Measurements from ENCODE around the gene GLDC. TPM values are rescaled to one million over a fixed set of nuclear protein-coding genes. Genes with fewer than 3 reads are reported as not detected.

GLDC gene
- total RNA-seq, 5 donors from 2014 or later (not counting 1 experiment from before 2014, with no cell fraction given), result 0.21 to 0.79 (median 0.70) TPM

DNA sequence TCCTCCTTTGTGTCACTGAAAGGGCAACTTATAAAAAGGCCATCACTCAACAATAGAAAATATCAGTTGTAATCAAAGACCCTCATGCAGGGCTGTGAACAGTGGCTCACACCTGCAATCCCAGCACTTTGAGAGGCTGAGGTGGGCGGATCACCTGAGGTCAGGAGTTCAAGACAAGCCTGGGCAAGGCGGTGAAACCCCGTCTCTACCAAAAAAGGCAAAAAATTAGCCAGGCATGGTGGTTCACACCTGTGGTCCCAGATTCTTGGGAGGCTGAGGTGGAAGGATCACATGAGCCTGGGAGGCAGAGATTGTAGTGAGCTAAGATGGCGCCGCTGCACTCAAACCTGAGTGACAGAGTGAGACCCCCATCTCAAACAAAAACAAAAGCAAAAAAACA, 24.7 kb downstream of the GLDC start:
- no peak overlapping the region for H3K27ac ChIP-seq (ENCODE audit: low read length)
- no peaks in the 10 kb centered on the region for H3K4me1 Mint-ChIP-seq
- no peak overlapping the region for H3K4me3 ChIP-seq (ENCODE audit: control insufficient read depth in 1 of 2, extremely low read depth in 1 of 2, low read length in 1 of 2)
- no peaks in the 10 kb centered on the region for H3K9me3 Mint-ChIP-seq
- no peaks in the 10 kb centered on the region for H3K9me3 ChIP-seq
- no peak overlapping the region for H3K27ac Mint-ChIP-seq
- ATAC-seq (replicated peaks in 1 of 4) (no peak), DNase-seq (no peak)
- no peaks in the 10 kb centered on the region for H3K36me3 ChIP-seq (ENCODE audit: control insufficient read depth in 2 of 2, extremely low read depth in 1 of 2, insufficient read depth in 1 of 2, low read length in 1 of 2)
- no peaks in the 10 kb centered on the region for H3K36me3 Mint-ChIP-seq
- H3K4me1 ChIP-seq (ENCODE audit: control insufficient read depth in 1 of 2, extremely low read depth in 1 of 2, insufficient read depth in 2 of 2, low read length in 2 of 2), result no peaks in the 10 kb centered on the region
- H3K27me3 Mint-ChIP-seq, result peaks cover 8 to 11% of the 10 kb centered on the region in 2 donors
- CTCF ChIA-PET, result no interaction called here
- 86% methylated on average over 3 of the region's 5 CpGs for WGBS (ENCODE audit: insufficient coverage)
- peaks cover 0 to 3% of the 10 kb centered on the region in 2 experiments for H3K27me3 ChIP-seq (replicated peaks in 1 of 2; ENCODE audit: control insufficient read depth in 2 of 2, extremely low read depth in 1 of 2, insufficient read depth in 2 of 2, low read length in 1 of 2)
- no peak overlapping the region for H3K4me3 Mint-ChIP-seq
- POLR2A ChIA-PET, result no interaction called here

DNA sequence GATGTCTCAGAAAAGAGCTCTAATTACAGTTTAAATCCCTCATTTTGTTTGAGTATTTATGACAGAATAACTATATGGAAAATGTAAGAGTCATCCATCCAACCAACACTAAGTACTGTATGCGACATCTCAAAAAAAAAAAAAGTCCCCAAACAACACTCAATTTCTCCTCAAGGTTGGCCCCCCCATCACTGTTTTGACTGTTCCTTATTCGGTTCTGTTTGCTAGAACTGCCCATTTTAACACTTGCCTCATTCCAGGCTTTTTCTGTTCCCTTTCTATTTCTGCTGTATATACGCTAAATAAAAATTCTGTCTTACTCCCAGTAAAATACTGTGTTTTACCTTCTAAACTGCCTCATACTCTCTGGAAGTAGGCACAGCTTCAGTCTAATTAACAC, 25.2 kb downstream of the GLDC start:
- Mint-ChIP-seq H3K36me3 (no peaks in the 10 kb centered on the region), H3K4me3 (no peak overlapping the region), H3K9me3 (no peaks in the 10 kb centered on the region), H3K27me3 (peaks cover 4 to 8% of the 10 kb centered on the region in 2 donors), H3K4me1 (no peaks in the 10 kb centered on the region), H3K27ac (no peak overlapping the region)
- DNase-seq (no peak), ATAC-seq (replicated peaks in 1 of 4) (no peak)
- Histone ChIP-seq H3K36me3 (ENCODE audit: control insufficient read depth in 2 of 2, extremely low read depth in 1 of 2, insufficient read depth in 1 of 2, low read length in 1 of 2) (no peaks in the 10 kb centered on the region), H3K27me3 (replicated peaks in 1 of 2; ENCODE audit: control insufficient read depth in 2 of 2, extremely low read depth in 1 of 2, insufficient read depth in 2 of 2, low read length in 1 of 2) (peaks cover 0 to 3% of the 10 kb centered on the region in 2 experiments), H3K4me1 (ENCODE audit: control insufficient read depth in 1 of 2, extremely low read depth in 1 of 2, insufficient read depth in 2 of 2, low read length in 2 of 2) (no peaks in the 10 kb centered on the region), H3K4me3 (ENCODE audit: control insufficient read depth in 1 of 2, extremely low read depth in 1 of 2, low read length in 1 of 2) (no peak overlapping the region), H3K9me3 (no peaks in the 10 kb centered on the region), H3K27ac (ENCODE audit: low read length) (no peak overlapping the region)
- CTCF ChIA-PET, result no interaction called here
- POLR2A ChIA-PET, result no interaction called here
- WGBS (ENCODE audit: insufficient coverage), result 100% methylated on average over 2 of the region's 3 CpGs

DNA sequence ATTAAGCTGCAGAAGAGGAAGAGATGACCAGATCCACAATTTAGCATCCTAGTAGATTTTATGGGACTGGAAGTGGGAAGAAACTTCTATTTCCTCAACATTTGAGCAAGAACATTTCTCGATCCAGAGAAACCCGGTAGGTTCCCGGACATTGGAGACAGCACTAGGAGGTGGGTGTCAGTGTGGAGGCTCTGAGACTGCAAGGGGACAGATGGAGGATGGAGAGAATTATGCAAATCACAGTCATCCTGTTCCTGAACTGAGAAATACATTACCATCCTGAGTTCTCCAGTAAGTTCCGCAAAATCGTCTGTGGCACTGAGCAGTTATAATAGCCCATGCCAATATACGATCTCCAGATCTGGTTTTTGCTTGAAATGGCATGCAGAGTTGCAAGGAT, 25.6 kb downstream of the GLDC start:
- H3K36me3 Mint-ChIP-seq, result no peaks in the 10 kb centered on the region
- H3K27ac Mint-ChIP-seq, result no peak overlapping the region
- Histone ChIP-seq H3K36me3 (ENCODE audit: control insufficient read depth in 2 of 2, extremely low read depth in 1 of 2, insufficient read depth in 1 of 2, low read length in 1 of 2) (no peaks in the 10 kb centered on the region), H3K9me3 (no peaks in the 10 kb centered on the region), H3K4me1 (ENCODE audit: control insufficient read depth in 1 of 2, extremely low read depth in 1 of 2, insufficient read depth in 2 of 2, low read length in 2 of 2) (no peaks in the 10 kb centered on the region), H3K4me3 (ENCODE audit: control insufficient read depth in 1 of 2, extremely low read depth in 1 of 2, low read length in 1 of 2) (no peak overlapping the region), H3K27ac (ENCODE audit: low read length) (no peak overlapping the region), H3K27me3 (replicated peaks in 1 of 2; ENCODE audit: control insufficient read depth in 2 of 2, extremely low read depth in 1 of 2, insufficient read depth in 2 of 2, low read length in 1 of 2) (peaks cover 0 to under 1% of the 10 kb centered on the region in 2 experiments)
- no peaks in the 10 kb centered on the region for H3K4me1 Mint-ChIP-seq
- CTCF ChIA-PET, result no interaction called here
- no peak for DNase-seq
- no peak overlapping the region for H3K4me3 Mint-ChIP-seq
- peaks cover 4 to 6% of the 10 kb centered on the region in 2 donors for H3K27me3 Mint-ChIP-seq
- WGBS (ENCODE audit: insufficient coverage), result 100% methylated on average over 1 of the region's 6 CpGs
- POLR2A ChIA-PET, result no interaction called here
- no peak for ATAC-seq (replicated peaks in 1 of 4)
- no peaks in the 10 kb centered on the region for H3K9me3 Mint-ChIP-seq

DNA sequence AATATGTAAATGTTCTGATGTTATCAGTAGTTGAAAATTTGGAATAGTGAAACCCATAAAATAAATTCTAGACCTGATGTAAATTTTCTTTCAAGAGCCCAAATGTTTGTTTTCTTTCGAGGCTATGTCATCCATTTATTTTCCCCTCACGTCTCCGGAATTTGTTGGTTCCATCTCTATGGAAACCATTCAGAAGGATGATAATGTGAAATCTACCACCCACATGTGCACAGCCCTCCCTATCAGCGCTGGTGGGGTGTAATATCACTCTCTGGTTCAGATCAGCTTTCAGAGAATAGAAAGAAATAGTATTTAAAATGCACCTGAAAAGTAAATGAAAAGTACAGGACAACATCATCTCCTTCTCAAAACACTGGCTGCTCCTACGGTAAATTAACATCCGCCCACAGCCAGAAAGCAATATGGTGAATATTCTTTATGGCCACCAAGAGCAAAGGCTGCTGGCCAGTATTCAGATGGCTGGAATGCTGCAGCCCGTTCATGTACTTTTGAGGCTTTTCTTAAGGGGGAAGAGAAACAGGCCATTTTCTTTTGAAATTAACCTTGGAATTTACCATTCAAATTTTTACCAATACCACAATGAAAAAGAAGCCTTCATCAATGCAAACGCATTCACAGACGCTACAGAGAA, 28.5 kb downstream of the GLDC start:
- H3K36me3 Mint-ChIP-seq, result no peaks in the 10 kb centered on the region
- 80% methylated on average over 1 of the region's 9 CpGs for whole genome bisulfite sequencing (ENCODE audit: insufficient coverage)
- H3K27ac Mint-ChIP-seq, result no peak overlapping the region
- H3K4me3 ChIP-seq (ENCODE audit: control insufficient read depth in 1 of 2, extremely low read depth in 1 of 2, low read length in 1 of 2), result no peak overlapping the region
- no peak for DNase-seq
- H3K9me3 ChIP-seq, result no peaks in the 10 kb centered on the region
- H3K9me3 Mint-ChIP-seq, result no peaks in the 10 kb centered on the region
- H3K27ac ChIP-seq (ENCODE audit: low read length), result no peak overlapping the region
- H3K4me3 Mint-ChIP-seq, result no peak overlapping the region
- no peaks in the 10 kb centered on the region for H3K27me3 ChIP-seq (replicated peaks in 1 of 2; ENCODE audit: control insufficient read depth in 2 of 2, extremely low read depth in 1 of 2, insufficient read depth in 2 of 2, low read length in 1 of 2)
- POLR2A ChIA-PET, result no interaction called here
- peaks cover 3 to 4% of the 10 kb centered on the region in 2 donors for H3K27me3 Mint-ChIP-seq
- no peaks in the 10 kb centered on the region for H3K4me1 Mint-ChIP-seq
- no peak for ATAC-seq (replicated peaks in 1 of 4)
- H3K4me1 ChIP-seq (ENCODE audit: control insufficient read depth in 1 of 2, extremely low read depth in 1 of 2, insufficient read depth in 2 of 2, low read length in 2 of 2), result no peaks in the 10 kb centered on the region
- H3K36me3 ChIP-seq (ENCODE audit: control insufficient read depth in 2 of 2, extremely low read depth in 1 of 2, insufficient read depth in 1 of 2, low read length in 1 of 2), result no peaks in the 10 kb centered on the region
- CTCF ChIA-PET, result interaction anchor here in 1 of 2 donors (0.6 kb wide), 1 partner anchor 333 kb away, joined by 3 read pairs; no protein-coding TSS in a partner anchor

DNA sequence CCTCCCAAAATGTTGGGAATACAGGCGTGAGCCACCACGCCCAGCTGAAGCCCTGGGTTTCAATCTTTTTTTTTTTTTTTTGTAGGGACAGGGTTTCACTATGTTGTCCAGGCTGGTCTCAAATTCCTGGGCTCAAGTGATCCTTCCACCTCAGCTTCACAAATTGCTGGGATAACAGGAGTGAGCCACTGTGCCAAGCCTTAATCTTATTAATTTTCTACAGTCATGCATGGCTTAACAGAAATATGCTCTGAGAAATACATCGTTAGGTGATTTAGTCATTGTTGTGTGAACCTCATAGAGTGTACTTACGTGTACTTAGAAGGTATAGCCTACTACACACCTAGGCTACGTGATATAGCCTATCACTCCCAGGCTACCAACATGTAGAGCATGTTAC, 31.0 kb downstream of the GLDC start:
- no peaks in the 10 kb centered on the region for H3K36me3 ChIP-seq (ENCODE audit: control insufficient read depth in 2 of 2, extremely low read depth in 1 of 2, insufficient read depth in 1 of 2, low read length in 1 of 2)
- CTCF ChIA-PET, result no interaction called here
- WGBS (ENCODE audit: insufficient coverage), result no CpG with 5 or more reads among the region's 5 CpGs
- DNase-seq (no peak), ATAC-seq (replicated peaks in 1 of 4) (no peak)
- no peak overlapping the region for H3K4me3 Mint-ChIP-seq
- H3K27me3 ChIP-seq (replicated peaks in 1 of 2; ENCODE audit: control insufficient read depth in 2 of 2, extremely low read depth in 1 of 2, insufficient read depth in 2 of 2, low read length in 1 of 2), result no peaks in the 10 kb centered on the region
- H3K4me1 Mint-ChIP-seq, result no peaks in the 10 kb centered on the region
- H3K27ac Mint-ChIP-seq, result no peak overlapping the region
- no peak overlapping the region for H3K4me3 ChIP-seq (ENCODE audit: control insufficient read depth in 1 of 2, extremely low read depth in 1 of 2, low read length in 1 of 2)
- no peaks in the 10 kb centered on the region for H3K9me3 Mint-ChIP-seq
- no peaks in the 10 kb centered on the region for H3K36me3 Mint-ChIP-seq
- H3K9me3 ChIP-seq, result no peaks in the 10 kb centered on the region
- H3K4me1 ChIP-seq (ENCODE audit: control insufficient read depth in 1 of 2, extremely low read depth in 1 of 2, insufficient read depth in 2 of 2, low read length in 2 of 2), result no peaks in the 10 kb centered on the region
- POLR2A ChIA-PET, result no interaction called here
- H3K27me3 Mint-ChIP-seq, result peaks cover 3 to 4% of the 10 kb centered on the region in 2 donors
- no peak overlapping the region for H3K27ac ChIP-seq (ENCODE audit: low read length)

DNA sequence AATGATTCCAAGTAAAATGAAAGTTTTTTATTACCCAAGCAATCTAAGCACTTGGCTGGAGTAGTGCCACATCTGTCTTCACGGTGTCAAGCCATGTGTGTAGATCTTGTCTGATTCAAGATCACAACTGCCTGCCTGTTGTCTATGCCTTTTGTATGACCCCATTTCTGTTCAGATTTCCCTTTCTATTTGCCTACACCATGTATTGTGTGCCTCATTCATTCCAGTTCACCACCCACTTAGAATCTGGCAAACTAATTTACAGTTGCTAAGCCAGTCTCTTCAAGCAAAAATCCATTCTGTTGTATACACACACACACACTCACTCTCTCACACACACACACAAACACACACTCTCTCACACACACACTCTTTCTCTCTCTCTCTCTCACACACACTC, 33.7 kb downstream of the GLDC start:
- Histone ChIP-seq H3K9me3 (no peaks in the 10 kb centered on the region), H3K4me3 (ENCODE audit: control insufficient read depth in 1 of 2, extremely low read depth in 1 of 2, low read length in 1 of 2) (no peak overlapping the region), H3K4me1 (ENCODE audit: control insufficient read depth in 1 of 2, extremely low read depth in 1 of 2, insufficient read depth in 2 of 2, low read length in 2 of 2) (no peaks in the 10 kb centered on the region), H3K36me3 (ENCODE audit: control insufficient read depth in 2 of 2, extremely low read depth in 1 of 2, insufficient read depth in 1 of 2, low read length in 1 of 2) (no peaks in the 10 kb centered on the region), H3K27ac (ENCODE audit: low read length) (no peak overlapping the region), H3K27me3 (replicated peaks in 1 of 2; ENCODE audit: control insufficient read depth in 2 of 2, extremely low read depth in 1 of 2, insufficient read depth in 2 of 2, low read length in 1 of 2) (no peaks in the 10 kb centered on the region)
- Mint-ChIP-seq H3K27ac (no peak overlapping the region), H3K9me3 (no peaks in the 10 kb centered on the region), H3K4me3 (no peak overlapping the region), H3K36me3 (no peaks in the 10 kb centered on the region), H3K4me1 (no peaks in the 10 kb centered on the region), H3K27me3 (no peaks in the 10 kb centered on the region)
- no peak for ATAC-seq (replicated peaks in 1 of 4)
- ChIA-PET CTCF (no interaction called here), POLR2A (no interaction called here)
- WGBS (ENCODE audit: insufficient coverage), result 70% methylated on average over 1 of the region's 1 CpG
- DNase-seq, result no peak

DNA sequence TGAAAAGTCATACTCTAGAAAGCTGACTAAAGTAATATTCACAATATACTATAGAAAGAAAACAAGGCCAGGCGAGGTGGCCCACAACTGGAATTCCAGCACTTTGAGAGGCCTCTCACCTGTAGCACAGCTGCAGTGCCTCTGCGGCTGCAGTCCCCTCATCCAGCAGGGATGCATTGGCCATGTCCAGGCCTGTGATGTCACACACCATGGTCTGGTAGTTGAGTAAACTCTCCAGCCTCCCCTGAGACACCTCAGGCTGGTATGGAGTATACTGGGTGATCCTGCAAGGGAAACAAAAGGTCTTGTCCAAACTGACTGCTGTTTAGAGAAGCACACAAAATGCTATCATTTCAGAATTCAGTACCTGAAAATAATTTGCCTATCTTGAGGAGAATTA, 35.5 kb downstream of the GLDC start:
- no peaks in the 10 kb centered on the region for H3K36me3 ChIP-seq (ENCODE audit: control insufficient read depth in 2 of 2, extremely low read depth in 1 of 2, insufficient read depth in 1 of 2, low read length in 1 of 2)
- H3K36me3 Mint-ChIP-seq, result no peaks in the 10 kb centered on the region
- no peak overlapping the region for H3K27ac Mint-ChIP-seq
- ChIA-PET POLR2A (no interaction called here), CTCF (no interaction called here)
- H3K27me3 ChIP-seq (replicated peaks in 1 of 2; ENCODE audit: control insufficient read depth in 2 of 2, extremely low read depth in 1 of 2, insufficient read depth in 2 of 2, low read length in 1 of 2), result no peaks in the 10 kb centered on the region
- no peak overlapping the region for H3K4me3 Mint-ChIP-seq
- ATAC-seq (replicated peaks in 1 of 4) (no peak), DNase-seq (no peak)
- H3K4me1 Mint-ChIP-seq, result peaks cover 0 to 3% (median 2%) of the 10 kb centered on the region in 3 donors
- H3K27ac ChIP-seq (ENCODE audit: low read length), result no peak overlapping the region
- no CpG with 5 or more reads among the region's 2 CpGs for WGBS (ENCODE audit: insufficient coverage)
- no peaks in the 10 kb centered on the region for H3K4me1 ChIP-seq (ENCODE audit: control insufficient read depth in 1 of 2, extremely low read depth in 1 of 2, insufficient read depth in 2 of 2, low read length in 2 of 2)
- no peaks in the 10 kb centered on the region for H3K9me3 Mint-ChIP-seq
- H3K9me3 ChIP-seq, result no peaks in the 10 kb centered on the region
- H3K4me3 ChIP-seq (ENCODE audit: control insufficient read depth in 1 of 2, extremely low read depth in 1 of 2, low read length in 1 of 2), result no peak overlapping the region
- no peaks in the 10 kb centered on the region for H3K27me3 Mint-ChIP-seq

All from T-cell (primary cell).